ENCODE results near the gene TFDP2. TPM values are rescaled to one million over a fixed set of nuclear protein-coding genes. Genes with fewer than 3 reads are reported as not detected.

Gene TFDP2
- total RNA-seq, 2 experiments from 2014 or later, result 99.9 to 169 TPM

- H3K4me2 ChIP-seq (ENCODE audit: low read length), result no peak overlapping the region
- intact Hi-C loops (cut with micrococcal nuclease; ENCODE audit: unreplicated experiment), result no loop called here
These were observed 249.0 kb downstream of the TFDP2 start for GRCh38 chr3:141900343-141900742.

GRCh38 chr3:141898908-141899307, 250.4 kb downstream of the TFDP2 start:
- Histone ChIP-seq H3K36me3 (ENCODE audit: insufficient read depth, low read length) (peaks cover 82% of the 10 kb centered on the region), H2AFZ (ENCODE audit: low read length) (no peak overlapping the region), H3K4me3 (ENCODE audit: low read depth, low read length, poor library complexity, severe bottlenecking) (no peak overlapping the region), H4K20me1 (ENCODE audit: insufficient read depth, low read length) (no peaks in the 10 kb centered on the region; the same call in 1 of the 2 replicates), H3K9me2 (ENCODE audit: insufficient read depth, low read length) (no peaks in the 10 kb centered on the region), H3K27ac (ENCODE audit: low read depth, low read length, poor library complexity, severe bottlenecking) (no peak overlapping the region), H3K9me3 (ENCODE audit: low read length) (peaks cover 28% of the 10 kb centered on the region), H3K79me2 (ENCODE audit: insufficient read depth, low read depth, low read length) (peaks cover 92% of the 10 kb centered on the region), H3K4me1 (ENCODE audit: insufficient read depth, low read length, poor library complexity, severe bottlenecking) (peaks cover 21% of the 10 kb centered on the region), H3K4me2 (ENCODE audit: low read length) (no peak overlapping the region)
- no peak for DNase-seq (ENCODE audit: low spot score)
- no TSS peak for BruUV-seq (replicated peaks)
- intact Hi-C loops (cut with micrococcal nuclease; ENCODE audit: unreplicated experiment), result no loop called here
- ChIA-PET POLR2A (no interaction called here), CTCF (ENCODE audit: unreplicated experiment) (no interaction called here)
- TF ChIP-seq CTCF (conservative IDR thresholded peaks at IDR 0.05; ENCODE audit: low read length), result no peak
- no peak for TF ChIP-seq EZH2phosphoT487 (IDR thresholded peaks at IDR 0.05; ENCODE audit: borderline replicate concordance, low read depth, low read length)

More at GRCh38 chr3:141900343-141900742, 249.0 kb downstream of the TFDP2 start:
- no peak for TF ChIP-seq EZH2phosphoT487 (IDR thresholded peaks at IDR 0.05; ENCODE audit: borderline replicate concordance, low read depth, low read length)
- no peak for TF ChIP-seq CTCF (conservative IDR thresholded peaks at IDR 0.05; ENCODE audit: low read length)
- Histone ChIP-seq H3K36me3 (ENCODE audit: insufficient read depth, low read length) (peaks cover 86% of the 10 kb centered on the region), H3K9me2 (ENCODE audit: insufficient read depth, low read length) (no peaks in the 10 kb centered on the region), H3K9me3 (ENCODE audit: low read length) (peaks cover 28% of the 10 kb centered on the region), H3K4me1 (ENCODE audit: insufficient read depth, low read length, poor library complexity, severe bottlenecking) (peaks cover 21% of the 10 kb centered on the region), H3K27ac (ENCODE audit: low read depth, low read length, poor library complexity, severe bottlenecking) (no peak overlapping the region), H3K4me3 (ENCODE audit: low read depth, low read length, poor library complexity, severe bottlenecking) (no peak overlapping the region), H3K79me2 (ENCODE audit: insufficient read depth, low read depth, low read length) (peaks cover 91% of the 10 kb centered on the region), H4K20me1 (ENCODE audit: insufficient read depth, low read length) (no peaks in the 10 kb centered on the region; the same call in 1 of the 2 replicates), H2AFZ (ENCODE audit: low read length) (no peak overlapping the region)
- BruUV-seq (replicated peaks), result no TSS peak
- no peak for DNase-seq (ENCODE audit: low spot score)
- ChIA-PET CTCF (ENCODE audit: unreplicated experiment) (interaction anchor here (1.0 kb wide), 1 partner anchor 13 kb away, joined by 4 read pairs; no protein-coding TSS in a partner anchor), POLR2A (interaction anchor here (0.7 to 1.4 kb wide), 4 partner anchors 17 to 128 kb away, joined by 4 to 6 read pairs (median 5); no protein-coding TSS in a partner anchor)

DNA sequence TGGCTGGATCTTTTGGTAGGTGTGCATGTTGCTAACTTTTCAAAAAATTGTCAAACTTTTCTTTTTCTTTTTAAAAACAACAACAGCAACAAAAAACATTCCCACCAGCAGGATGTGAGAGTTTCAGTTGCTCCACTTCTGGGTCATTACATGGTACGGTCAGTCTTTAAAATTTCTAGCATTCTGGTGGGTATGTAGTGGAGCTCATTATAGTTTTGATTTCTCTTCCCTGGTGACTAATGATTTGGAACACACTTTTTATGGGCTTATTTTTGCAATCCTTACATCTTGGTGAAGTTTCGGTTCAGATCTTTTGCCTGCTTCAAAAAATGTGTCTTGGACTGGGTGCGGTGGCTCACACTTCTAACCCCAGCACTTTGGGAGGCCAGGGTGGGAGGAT, 253.6 kb downstream of the TFDP2 start:
- H3K27ac ChIP-seq (ENCODE audit: low read depth, low read length, poor library complexity, severe bottlenecking), result no peak overlapping the region
- peaks cover 3% of the 10 kb centered on the region for H3K4me1 ChIP-seq (ENCODE audit: insufficient read depth, low read length, poor library complexity, severe bottlenecking)
- H3K9me3 ChIP-seq (ENCODE audit: low read length), result peaks cover 28% of the 10 kb centered on the region
- 0 out of 2 replicates have a peak, but pooled peaks cover 6% of the 10 kb centered on the region for H4K20me1 ChIP-seq (ENCODE audit: insufficient read depth, low read length)
- intact Hi-C loops (cut with micrococcal nuclease; ENCODE audit: unreplicated experiment), result no loop called here
- H3K36me3 ChIP-seq (ENCODE audit: insufficient read depth, low read length), result peaks cover 96% of the 10 kb centered on the region
- BruUV-seq (replicated peaks), result no TSS peak
- no peaks in the 10 kb centered on the region for H3K9me2 ChIP-seq (ENCODE audit: insufficient read depth, low read length)
- no peak overlapping the region for H3K4me3 ChIP-seq (ENCODE audit: low read depth, low read length, poor library complexity, severe bottlenecking)
- no peak overlapping the region for H3K4me2 ChIP-seq (ENCODE audit: low read length)
- H2AFZ ChIP-seq (ENCODE audit: low read length), result no peak overlapping the region
- H3K79me2 ChIP-seq (ENCODE audit: insufficient read depth, low read depth, low read length), result peaks cover 98% of the 10 kb centered on the region
- no peak for DNase-seq (ENCODE audit: low spot score)
- ChIA-PET POLR2A (interaction anchor here (0.7 kb wide), 1 partner anchor 11 kb away, joined by 3 read pairs; no protein-coding TSS in a partner anchor), CTCF (ENCODE audit: unreplicated experiment) (no interaction called here)
- TF ChIP-seq CTCF (conservative IDR thresholded peaks at IDR 0.05; ENCODE audit: low read length), result no peak
- no peak for TF ChIP-seq EZH2phosphoT487 (IDR thresholded peaks at IDR 0.05; ENCODE audit: borderline replicate concordance, low read depth, low read length)
